HepG2 (cell line): ENCODE measurements around the gene VMO1. TPM values are rescaled to one million over a fixed set of nuclear protein-coding genes. Genes with fewer than 3 reads are reported as not detected.

Experiments used
- ATRX ChIP-seq: sonication (generic); formaldehyde crosslinking; IDR thresholded peaks from 2 replicates; pipeline ENCODE4 v1.4.0; 2020; ENCODE audit warnings: missing genetic modification reagents, borderline replicate concordance
- CREB1 ChIP-seq, 2 experiments: fragments of 450-650 bp in 1 of 2; IDR thresholded peaks; 2 replicates each; pipeline ENCODE4 v1.6.1; 2016 to 2017; ENCODE audit warnings: control low read depth in 1 of 2, mild to moderate bottlenecking in 1 of 2, missing compliant biosample characterization in 1 of 2, missing genetic modification characterization in 1 of 2
- HNF4A ChIP-seq: sonication (generic); formaldehyde crosslinking; IDR thresholded peaks from 2 replicates; pipeline ENCODE4 v1.4.0; 2020; ENCODE audit warnings: missing genetic modification reagents
- HOXA5 ChIP-seq: sonication (generic); formaldehyde crosslinking; IDR thresholded peaks from 2 replicates; pipeline ENCODE4 v1.4.0; 2020; ENCODE audit warnings: missing genetic modification reagents
- IKZF1 ChIP-seq: fragments of 450-650 bp; IDR thresholded peaks from 2 replicates; pipeline ENCODE4 v1.7.1; 2016
- MYC ChIP-seq: sonication (generic); formaldehyde crosslinking; IDR thresholded peaks from 2 replicates; pipeline ENCODE4 v1.9.0; 2021; ENCODE audit warnings: missing genetic modification reagents, borderline replicate concordance
- NFIB ChIP-seq: sonication (generic); formaldehyde crosslinking; IDR thresholded peaks from 2 replicates; pipeline ENCODE4 v1.9.0; 2021; ENCODE audit warnings: missing genetic modification reagents, mild to moderate bottlenecking, borderline replicate concordance
- NR3C1 ChIP-seq: sonication (generic); formaldehyde crosslinking; IDR thresholded peaks from 2 replicates; pipeline ENCODE4 v1.4.0; 2020; ENCODE audit warnings: missing genetic modification reagents
- RNF2 ChIP-seq: fragments of 450-650 bp; conservative IDR thresholded peaks from 2 replicates; pipeline ENCODE4 v1.6.1; 2016; ENCODE audit warnings: low read depth
- SUZ12 ChIP-seq: fragments of 150-350 bp; IDR thresholded peaks from 2 replicates; pipeline ENCODE4 v1.6.1; 2014; ENCODE audit warnings: low read depth, low read length
- SYNCRIP ChIP-seq: fragments of 200-400 bp; formaldehyde crosslinking; IDR thresholded peaks from 2 replicates; pipeline ENCODE4 v1.6.1; 2018; ENCODE audit warnings: mild to moderate bottlenecking, low read depth, low read length; ENCODE audit not compliant: insufficient read depth
- TGIF2 ChIP-seq: IDR thresholded peaks from 2 replicates; pipeline ENCODE4 v1.6.1; 2016; ENCODE audit warnings: control low read depth, missing compliant biosample characterization
- TOE1 ChIP-seq: sonication (generic); formaldehyde crosslinking; IDR thresholded peaks from 2 replicates; pipeline ENCODE4 v1.4.0; 2020; ENCODE audit warnings: mild to moderate bottlenecking, missing genetic modification reagents
- ZNF225 ChIP-seq: sonication (generic); formaldehyde crosslinking; IDR thresholded peaks from 2 replicates; pipeline ENCODE4 v1.4.0; 2020; ENCODE audit warnings: mild to moderate bottlenecking, missing genetic modification reagents
- ZNF256 ChIP-seq: sonication (generic); formaldehyde crosslinking; conservative IDR thresholded peaks from 2 replicates; pipeline ENCODE4 v1.4.0; 2020; ENCODE audit warnings: missing genetic modification reagents
- ZNF331 ChIP-seq: sonication (generic); formaldehyde crosslinking; IDR thresholded peaks from 2 replicates; pipeline ENCODE4 v1.4.0; 2020; ENCODE audit warnings: missing genetic modification reagents
- ZNF550 ChIP-seq: sonication (generic); formaldehyde crosslinking; IDR thresholded peaks from 2 replicates; pipeline ENCODE4 v1.4.0; 2020; ENCODE audit warnings: mild to moderate bottlenecking, missing genetic modification reagents, borderline replicate concordance
- ZNF660 ChIP-seq: sonication (generic); formaldehyde crosslinking; IDR thresholded peaks from 2 replicates; pipeline ENCODE4 v1.5.1; 2020; ENCODE audit warnings: mild to moderate bottlenecking, low read depth, missing genetic modification reagents, borderline replicate concordance
- ZSCAN30 ChIP-seq: sonication (generic); formaldehyde crosslinking; IDR thresholded peaks from 2 replicates; pipeline ENCODE4 v1.5.0; 2020; ENCODE audit warnings: mild to moderate bottlenecking, missing genetic modification reagents
- polyA plus RNA-seq, 8 experiments: library from polyadenylated mRNA; depleted of rRNA in 3 of 8; stranded (reverse) in 7 of 8; unstranded in 1 of 8; fragments of >200 nt; fragmentation: Illumina TruSeq in 4 of 8; extraction: Trizol in 4 of 8; gene quantifications; 2 replicates each; pipeline versions ENCODE4 v1.2.1 to v1.2.3, GENCODE V29; 2011 to 2016; ENCODE audit warnings: low read depth in 4 of 8, missing spikeins in 1 of 8, mixed read lengths in 1 of 8; ENCODE audit not compliant: insufficient read depth in 1 of 8
- total RNA-seq, 5 experiments: library from RNA; depleted of rRNA; stranded (reverse); fragments of >200 nt; fragmentation: Illumina TruSeq; extraction: Trizol; gene quantifications; 2 replicates each; pipeline ENCODE4 v1.2.3, GENCODE V29; 2016; ENCODE audit warnings: low read depth in 1 of 5
- TF ChIP-seq, protein P1 (sequence below): sonication (generic); formaldehyde crosslinking; IDR thresholded peaks from 2 replicates; pipeline ENCODE4 v1.5.0; 2020; ENCODE audit warnings: missing genetic modification reagents
- TF ChIP-seq, protein P2 (sequence below): sonication (generic); formaldehyde crosslinking; IDR thresholded peaks from 2 replicates; pipeline ENCODE4 v1.4.0; 2020; ENCODE audit warnings: mild to moderate bottlenecking, missing genetic modification reagents
- TF ChIP-seq, protein P3 (sequence below): sonication (generic); formaldehyde crosslinking; IDR thresholded peaks from 2 replicates; pipeline ENCODE4 v1.4.0; 2020; ENCODE audit warnings: mild to moderate bottlenecking, low read depth, missing genetic modification reagents
- TF ChIP-seq, protein P4 (sequence below): sonication (generic); formaldehyde crosslinking; IDR thresholded peaks from 2 replicates; pipeline ENCODE4 v1.4.0; 2020; ENCODE audit warnings: mild to moderate bottlenecking, missing genetic modification reagents
- TF ChIP-seq, protein P5 (sequence below): sonication (generic); IDR thresholded peaks from 2 replicates; pipeline ENCODE4 v1.6.1; 2016; ENCODE audit warnings: low read depth, borderline replicate concordance
- TF ChIP-seq, protein P6 (sequence below): sonication (generic); formaldehyde crosslinking; IDR thresholded peaks from 2 replicates; pipeline ENCODE4 v1.4.0; 2020; ENCODE audit warnings: missing genetic modification reagents

Gene VMO1
- total and polyA plus RNA-seq, 2 of the 13 experiments (the other 11 are each of a cell fraction or from before 2014, with no cell fraction given) = not detected

DNA sequence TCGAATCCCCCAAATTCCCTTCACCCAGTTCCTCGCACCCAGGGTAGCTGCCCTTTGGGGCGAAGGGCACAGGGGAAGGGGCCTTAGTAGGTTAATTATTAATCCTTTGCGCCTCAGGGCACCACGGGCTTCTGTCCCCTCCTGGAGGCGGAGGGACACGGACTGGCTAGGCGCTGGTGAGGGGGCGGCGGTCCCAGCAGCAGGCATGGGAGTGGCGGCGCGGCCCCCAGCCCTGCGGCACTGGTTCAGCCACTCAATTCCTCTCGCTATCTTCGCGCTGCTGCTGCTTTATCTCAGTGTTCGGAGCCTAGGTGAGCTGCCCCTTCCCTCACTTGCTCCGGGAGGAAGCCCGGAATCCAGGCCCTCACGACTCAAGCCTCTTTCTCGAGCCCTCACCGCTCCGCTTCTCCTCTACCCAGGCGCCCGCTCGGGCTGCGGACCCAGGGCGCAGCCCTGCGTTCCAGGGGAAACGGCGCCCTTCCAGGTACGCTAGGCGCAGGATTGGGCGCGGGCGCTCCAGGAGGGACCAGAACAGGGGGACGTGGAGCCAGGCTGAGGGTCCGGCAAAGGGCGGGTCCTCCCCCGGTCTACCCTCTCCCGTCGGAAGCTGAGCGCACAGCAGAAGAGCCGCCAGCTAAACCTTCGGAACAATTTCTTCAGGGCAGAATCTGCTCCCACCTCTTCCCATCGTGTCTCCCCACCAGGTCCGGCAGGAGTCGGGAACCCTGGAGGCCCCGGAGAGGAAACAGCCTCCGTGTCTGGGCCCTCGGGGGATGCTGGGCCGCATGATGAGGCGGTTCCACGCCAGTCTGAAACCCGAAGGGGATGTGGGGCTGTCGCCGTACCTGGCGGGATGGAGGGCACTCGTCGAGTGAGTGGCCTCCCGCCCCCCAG lies 2.9 kb upstream of the VMO1 start, which contains the start of gene GLTPD2 (continued):
- TF ChIP-seq, protein P1, sequence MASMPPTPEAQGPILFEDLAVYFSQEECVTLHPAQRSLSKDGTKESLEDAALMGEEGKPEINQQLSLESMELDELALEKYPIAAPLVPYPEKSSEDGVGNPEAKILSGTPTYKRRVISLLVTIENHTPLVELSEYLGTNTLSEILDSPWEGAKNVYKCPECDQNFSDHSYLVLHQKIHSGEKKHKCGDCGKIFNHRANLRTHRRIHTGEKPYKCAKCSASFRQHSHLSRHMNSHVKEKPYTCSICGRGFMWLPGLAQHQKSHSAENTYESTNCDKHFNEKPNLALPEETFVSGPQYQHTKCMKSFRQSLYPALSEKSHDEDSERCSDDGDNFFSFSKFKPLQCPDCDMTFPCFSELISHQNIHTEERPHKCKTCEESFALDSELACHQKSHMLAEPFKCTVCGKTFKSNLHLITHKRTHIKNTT = no peak
- no peak for TF ChIP-seq ZSCAN30
- TF ChIP-seq ZNF660 = no peak
- TF ChIP-seq ZNF225 (CRISPR knock-in tag) = no peak
- no peak; the same call in 1 of the 2 replicates for TF ChIP-seq TOE1 (CRISPR knock-in tag)
- TF ChIP-seq, protein P2, sequence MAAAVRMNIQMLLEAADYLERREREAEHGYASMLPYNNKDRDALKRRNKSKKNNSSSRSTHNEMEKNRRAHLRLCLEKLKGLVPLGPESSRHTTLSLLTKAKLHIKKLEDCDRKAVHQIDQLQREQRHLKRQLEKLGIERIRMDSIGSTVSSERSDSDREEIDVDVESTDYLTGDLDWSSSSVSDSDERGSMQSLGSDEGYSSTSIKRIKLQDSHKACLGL (CRISPR knock-in tag) = no peak; the same call in 1 of the 2 replicates
- TF ChIP-seq ZNF256 (CRISPR knock-in tag) = no peak
- no peak for TF ChIP-seq ZNF550 (CRISPR knock-in tag)
- TF ChIP-seq ATRX (CRISPR knock-in tag) = no peak
- TF ChIP-seq HOXA5 (CRISPR knock-in tag) = no peak
- TF ChIP-seq, protein P3, sequence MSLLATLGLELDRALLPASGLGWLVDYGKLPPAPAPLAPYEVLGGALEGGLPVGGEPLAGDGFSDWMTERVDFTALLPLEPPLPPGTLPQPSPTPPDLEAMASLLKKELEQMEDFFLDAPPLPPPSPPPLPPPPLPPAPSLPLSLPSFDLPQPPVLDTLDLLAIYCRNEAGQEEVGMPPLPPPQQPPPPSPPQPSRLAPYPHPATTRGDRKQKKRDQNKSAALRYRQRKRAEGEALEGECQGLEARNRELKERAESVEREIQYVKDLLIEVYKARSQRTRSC (CRISPR knock-in tag) = no peak
- no peak for TF ChIP-seq RNF2
- TF ChIP-seq, protein P4, sequence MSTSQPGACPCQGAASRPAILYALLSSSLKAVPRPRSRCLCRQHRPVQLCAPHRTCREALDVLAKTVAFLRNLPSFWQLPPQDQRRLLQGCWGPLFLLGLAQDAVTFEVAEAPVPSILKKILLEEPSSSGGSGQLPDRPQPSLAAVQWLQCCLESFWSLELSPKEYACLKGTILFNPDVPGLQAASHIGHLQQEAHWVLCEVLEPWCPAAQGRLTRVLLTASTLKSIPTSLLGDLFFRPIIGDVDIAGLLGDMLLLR (CRISPR knock-in tag) = no peak
- TF ChIP-seq, protein P5, sequence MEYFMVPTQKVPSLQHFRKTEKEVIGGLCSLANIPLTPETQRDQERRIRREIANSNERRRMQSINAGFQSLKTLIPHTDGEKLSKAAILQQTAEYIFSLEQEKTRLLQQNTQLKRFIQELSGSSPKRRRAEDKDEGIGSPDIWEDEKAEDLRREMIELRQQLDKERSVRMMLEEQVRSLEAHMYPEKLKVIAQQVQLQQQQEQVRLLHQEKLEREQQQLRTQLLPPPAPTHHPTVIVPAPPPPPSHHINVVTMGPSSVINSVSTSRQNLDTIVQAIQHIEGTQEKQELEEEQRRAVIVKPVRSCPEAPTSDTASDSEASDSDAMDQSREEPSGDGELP = no peak
- TF ChIP-seq SUZ12 = no peak
- 0 out of 2 replicates have a peak, but pooled peaks have one; percentile 48 for TF ChIP-seq ZNF331 (CRISPR knock-in tag)
- no peak for TF ChIP-seq TGIF2
- no peak for TF ChIP-seq IKZF1
- TF ChIP-seq, protein P6, sequence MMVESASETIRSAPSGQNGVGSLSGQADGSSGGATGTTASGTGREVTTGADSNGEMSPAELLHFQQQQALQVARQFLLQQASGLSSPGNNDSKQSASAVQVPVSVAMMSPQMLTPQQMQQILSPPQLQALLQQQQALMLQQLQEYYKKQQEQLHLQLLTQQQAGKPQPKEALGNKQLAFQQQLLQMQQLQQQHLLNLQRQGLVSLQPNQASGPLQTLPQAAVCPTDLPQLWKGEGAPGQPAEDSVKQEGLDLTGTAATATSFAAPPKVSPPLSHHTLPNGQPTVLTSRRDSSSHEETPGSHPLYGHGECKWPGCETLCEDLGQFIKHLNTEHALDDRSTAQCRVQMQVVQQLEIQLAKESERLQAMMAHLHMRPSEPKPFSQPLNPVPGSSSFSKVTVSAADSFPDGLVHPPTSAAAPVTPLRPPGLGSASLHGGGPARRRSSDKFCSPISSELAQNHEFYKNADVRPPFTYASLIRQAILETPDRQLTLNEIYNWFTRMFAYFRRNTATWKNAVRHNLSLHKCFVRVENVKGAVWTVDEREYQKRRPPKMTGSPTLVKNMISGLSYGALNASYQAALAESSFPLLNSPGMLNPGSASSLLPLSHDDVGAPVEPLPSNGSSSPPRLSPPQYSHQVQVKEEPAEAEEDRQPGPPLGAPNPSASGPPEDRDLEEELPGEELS = peak; percentile 75
- TF ChIP-seq CREB1 (IDR thresholded peaks at IDR 0.05) = no peak
- TF ChIP-seq CREB1 (CRISPR knock-in tag; IDR thresholded peaks at IDR 0.05) = peak; percentile 32; the same call in 1 of the 2 replicates
- TF ChIP-seq NFIB (CRISPR knock-in tag) = no peak
- TF ChIP-seq SYNCRIP = no peak
- TF ChIP-seq MYC (CRISPR knock-in tag) = no peak; the same call in 1 of the 2 replicates
- TF ChIP-seq NR3C1 (CRISPR knock-in tag) = no peak
- peak; percentile 82 for TF ChIP-seq HNF4A (CRISPR knock-in tag)
